K562 (cell line): ENCODE data around the gene MEDAG. TPM values are rescaled to one million over a fixed set of nuclear protein-coding genes. Genes with fewer than 3 reads are reported as not detected.

ENCODE experiments used
- ATAC-seq: fragments of 200-7000 bp; cut with Tn5 transposase; 3 replicates; pipeline ENCODE4 v1.9.1; 2020; ENCODE audit warnings: moderate library complexity
- BruUV-seq: library from RNA; stranded (reverse); fragments of 400-500 nt; replicated peaks from 2 replicates; lab custom pipeline; 2021; lab: Mats Ljungman, UMichigan
- CTCF ChIA-PET: fragments of 300-600 bp; formaldehyde crosslinking; extraction: SDS; loops from one replicate; lab custom pipeline; 2021; ENCODE audit warnings: low intra/inter-chr PET ratio; lab: Yijun Ruan, JAX
- POLR2A ChIA-PET: fragments of 300-600, 350-650 bp; sonication (Branson Sonifier 250); formaldehyde crosslinking; extraction: SDS; loops from one replicate; lab custom pipeline; 2021; ENCODE audit warnings: antibody characterized with exemption, inconsistent platforms; lab: Yijun Ruan, JAX
- DNase-seq, 4 experiments: peaks; one replicate each; pipeline versions ENCODE4 v3.0.0 to v3.0.0-alpha.2; 2011 to 2018; ENCODE audit warnings: low spot score in 3 of 4, mixed read lengths in 3 of 4; ENCODE audit errors: extremely low read depth in 1 of 4
- FAIRE-seq: peaks from 2 replicates; lab custom pipeline; 2011; peaks lifted over from hg19 to GRCh38; lab: Jason Lieb, UNC
- H2AFZ ChIP-seq: 2 replicates; pipeline ENCODE4 v1.6.0; 2011; ENCODE audit warnings: low read depth, low read length, control low read depth, inconsistent platforms
- H3K27ac ChIP-seq: fragments of 200-600 bp; 3 replicates; pipeline ENCODE4 v1.8.0; 2011; ENCODE audit warnings: low read depth, mild to moderate bottlenecking, control low read depth, inconsistent platforms, low read length, moderate library complexity, mixed read lengths; ENCODE audit errors: extremely low read depth
- H3K27me3 ChIP-seq, 2 experiments: fragments of 300-600 bp in 1 of 2; 2 replicates in 1 of 2; 3 replicates in 1 of 2; pipeline versions ENCODE4 v1.6.0 to v1.8.0; 2011; ENCODE audit warnings: inconsistent platforms in 2 of 2, low read length in 2 of 2, mild to moderate bottlenecking in 1 of 2, mixed read lengths in 1 of 2, moderate library complexity in 1 of 2; ENCODE audit not compliant: control insufficient read depth in 2 of 2, insufficient read depth in 2 of 2
- H3K36me3 ChIP-seq: fragments of 300-600 bp; 3 replicates; pipeline ENCODE4 v1.8.0; 2011; ENCODE audit warnings: mild to moderate bottlenecking, low read length, inconsistent platforms; ENCODE audit not compliant: control insufficient read depth, insufficient read depth
- H3K4me1 ChIP-seq, 2 experiments: fragments of 200-600 bp in 1 of 2; replicated peaks in 1 of 2; 2 replicates in 1 of 2; 3 replicates in 1 of 2; pipeline versions ENCODE4 v1.5.1 to v1.8.0; 2011; ENCODE audit warnings: inconsistent platforms in 2 of 2, low read length in 2 of 2, mild to moderate bottlenecking in 1 of 2, mixed read lengths in 1 of 2, moderate library complexity in 1 of 2; ENCODE audit not compliant: control insufficient read depth in 2 of 2, insufficient read depth in 2 of 2
- H3K4me2 ChIP-seq: 2 replicates; pipeline ENCODE4 v1.6.1; 2011; ENCODE audit warnings: low read length, control low read depth, inconsistent platforms, mixed read lengths; ENCODE audit not compliant: insufficient read depth
- H3K4me3 ChIP-seq: fragments of 200-600 bp; sonication (generic), shearing (Covaris generic); 2 replicates; pipeline ENCODE4 v1.5.1; 2016; ENCODE audit warnings: control low read depth, inconsistent platforms
- H3K79me2 ChIP-seq: fragments of 200-600 bp; 3 replicates; pipeline ENCODE4 v1.8.0; 2011; ENCODE audit warnings: low read length, inconsistent platforms; ENCODE audit not compliant: control insufficient read depth, insufficient read depth
- H3K9ac ChIP-seq, 2 experiments: 2 replicates each; pipeline versions ENCODE4 v1.6.0 to v1.6.1; 2011; ENCODE audit warnings: low read depth in 2 of 2, low read length in 2 of 2, control low read depth in 1 of 2, inconsistent platforms in 1 of 2, mild to moderate bottlenecking in 1 of 2, mixed read lengths in 1 of 2; ENCODE audit not compliant: insufficient read depth in 1 of 2
- H3K9me1 ChIP-seq: one replicate; pipeline ENCODE4 v1.6.0; 2011; ENCODE audit warnings: inconsistent platforms, mild to moderate bottlenecking, low read length, moderate library complexity; ENCODE audit not compliant: control insufficient read depth, insufficient read depth
- H3K9me3 ChIP-seq: replicated peaks from 2 replicates; pipeline ENCODE4 v1.5.1; 2011; ENCODE audit warnings: low read depth, low read length, inconsistent platforms; ENCODE audit not compliant: control insufficient read depth, insufficient read depth
- H4K20me1 ChIP-seq: replicated peaks from 2 replicates; pipeline ENCODE4 v1.6.1; 2011; ENCODE audit warnings: low read length, inconsistent platforms, mixed read lengths; ENCODE audit not compliant: control insufficient read depth, insufficient read depth
- BDP1 ChIP-seq: IDR thresholded peaks from 3 replicates; pipeline ENCODE4 v1.6.1; 2011; ENCODE audit not compliant: insufficient read length, insufficient read depth
- EHMT2 ChIP-seq: fragments of 450-650 bp; IDR thresholded peaks from 2 replicates; pipeline ENCODE4 v1.6.1; 2018; ENCODE audit warnings: antibody characterized with exemption
- ELF2 ChIP-seq: fragments of 250-450 bp; sonication (Bioruptor Pico); IDR thresholded peaks from 2 replicates; pipeline ENCODE4 v1.5.0; 2021; ENCODE audit warnings: mild to moderate bottlenecking
- FOXJ3 ChIP-seq: sonication (generic); formaldehyde crosslinking; IDR thresholded peaks from 2 replicates; pipeline ENCODE4 v1.4.0; 2020; ENCODE audit warnings: mild to moderate bottlenecking, missing genetic modification reagents
- GTF2B ChIP-seq: IDR thresholded peaks from 2 replicates; pipeline ENCODE4 v1.6.1; 2011; ENCODE audit not compliant: insufficient read length; ENCODE audit errors: extremely low read depth
- KAT8 ChIP-seq: fragments of 450-650 bp; IDR thresholded peaks from 2 replicates; pipeline ENCODE4 v1.6.1; 2016; ENCODE audit warnings: low read depth, mild to moderate bottlenecking
- NFE2 ChIP-seq: IDR thresholded peaks from 2 replicates; pipeline ENCODE4 v1.6.1; 2014; ENCODE audit warnings: antibody characterized with exemption, low read depth
- PHF20 ChIP-seq: fragments of 450-650 bp; IDR thresholded peaks from 2 replicates; pipeline ENCODE4 v1.6.1; 2018; ENCODE audit not compliant: partially characterized antibody
- RFX1 ChIP-seq: fragments of 450-650 bp; IDR thresholded peaks from 2 replicates; pipeline ENCODE4 v1.6.1; 2016; ENCODE audit warnings: mild to moderate bottlenecking, moderate library complexity
- RUNX1 ChIP-seq: sonication (generic); IDR thresholded peaks from 2 replicates; pipeline ENCODE4 v1.6.1; 2016; ENCODE audit warnings: antibody characterized with exemption, low read depth
- SAFB2 ChIP-seq: fragments of 200-400 bp; formaldehyde crosslinking; IDR thresholded peaks from 2 replicates; pipeline ENCODE4 v1.6.1; 2018; ENCODE audit warnings: borderline replicate concordance, low read length, low read depth, moderate library complexity; ENCODE audit not compliant: severe bottlenecking
- SRSF3 ChIP-seq: fragments of 200-400 bp; formaldehyde crosslinking; IDR thresholded peaks from 2 replicates; pipeline ENCODE4 v1.6.1; 2016; ENCODE audit warnings: mild to moderate bottlenecking, low read length, moderate library complexity; ENCODE audit not compliant: insufficient read depth
- TAF9B ChIP-seq: fragments of 450-650 bp; IDR thresholded peaks from 2 replicates; pipeline ENCODE4 v1.6.1; 2018; ENCODE audit warnings: mild to moderate bottlenecking; ENCODE audit not compliant: partially characterized antibody
- TBP ChIP-seq: optimal IDR thresholded peaks from 2 replicates; pipeline ENCODE3; 2011; ENCODE audit warnings: low read depth, low read length, improper control_type of control experiment
- TRIM28 ChIP-seq: fragments of 450-650 bp; IDR thresholded peaks from 2 replicates; pipeline ENCODE4 v1.6.1; 2017
- ZNF224 ChIP-seq: sonication (generic); formaldehyde crosslinking; IDR thresholded peaks from 2 replicates; pipeline ENCODE4 v1.8.0; 2022; ENCODE audit warnings: mild to moderate bottlenecking, missing genetic modification reagents
- WGBS: fragments of 100-300 bp; shearing (Covaris generic); methylation state at CpG from one replicate; pipeline ENCODE4 v1.1.6; 2016; ENCODE audit warnings: low coverage, mixed read lengths; ENCODE audit not compliant: insufficient coverage; ENCODE audit errors: missing lambda C conversion rate; 5-methylcytosine and 5-hydroxymethylcytosine counted together
- in situ Hi-C: fragments of 300-500 bp; cut with MboI; formaldehyde crosslinking; loops from 4 replicates; pipeline ENCODE4 v1.15.0; 2018; ENCODE audit warnings: inconsistent platforms, mixed read lengths
- intact Hi-C: fragments of 100-400 bp; cut with micrococcal nuclease; formaldehyde crosslinking; loops from 2 replicates; pipeline ENCODE4 v1.14.2; 2022
- polyA plus RNA-seq, 8 experiments: library from polyadenylated mRNA; depleted of rRNA in 4 of 8; stranded (reverse) in 5 of 8; unstranded in 3 of 8; fragments of >200 nt; fragmentation: Nextera tagmentation in 2 of 8; fragmentation: Illumina TruSeq in 1 of 8; extraction: Ambion mirVana in 2 of 8; extraction: Trizol in 1 of 8; gene quantifications; 2 replicates each; pipeline versions ENCODE4 v1.2.1 to v1.2.3, GENCODE V29; 2011 to 2014; ENCODE audit warnings: inconsistent platforms in 1 of 8, missing spikeins in 1 of 8
- total RNA-seq, 7 experiments: library from RNA; depleted of rRNA in 6 of 7; stranded (reverse); fragments of >200 nt in 6 of 7; fragmentation: Illumina TruSeq in 2 of 7; extraction: Trizol in 2 of 7; gene quantifications; 2 replicates each; pipeline versions ENCODE4 v1.2.1 to v1.2.3, GENCODE V29; 2011 to 2021; ENCODE audit warnings: low replicate concordance in 1 of 7
- TF ChIP-seq, protein P1 (sequence below): fragments of 250-450 bp; sonication (Bioruptor Pico); IDR thresholded peaks from 2 replicates; pipeline ENCODE4 v1.5.0; 2021
- TF ChIP-seq, protein P2 (sequence below): fragments of 450-650 bp; IDR thresholded peaks from 2 replicates; pipeline ENCODE4 v1.6.1; 2017; ENCODE audit warnings: mild to moderate bottlenecking, moderate library complexity
- TF ChIP-seq, protein P3 (sequence below), 2 experiments: IDR thresholded peaks in 1 of 2; conservative IDR thresholded peaks in 1 of 2; 2 replicates each; pipeline ENCODE4 v1.6.1; 2016; ENCODE audit warnings: low read depth in 2 of 2, mild to moderate bottlenecking in 1 of 2, missing compliant biosample characterization in 1 of 2, missing genetic modification characterization in 1 of 2, moderate library complexity in 1 of 2

Gene MEDAG
- total and polyA plus RNA-seq, 9 of the 15 experiments (the other 6 are each of a cell fraction or from before 2014, with no cell fraction given), result not detected

DNA sequence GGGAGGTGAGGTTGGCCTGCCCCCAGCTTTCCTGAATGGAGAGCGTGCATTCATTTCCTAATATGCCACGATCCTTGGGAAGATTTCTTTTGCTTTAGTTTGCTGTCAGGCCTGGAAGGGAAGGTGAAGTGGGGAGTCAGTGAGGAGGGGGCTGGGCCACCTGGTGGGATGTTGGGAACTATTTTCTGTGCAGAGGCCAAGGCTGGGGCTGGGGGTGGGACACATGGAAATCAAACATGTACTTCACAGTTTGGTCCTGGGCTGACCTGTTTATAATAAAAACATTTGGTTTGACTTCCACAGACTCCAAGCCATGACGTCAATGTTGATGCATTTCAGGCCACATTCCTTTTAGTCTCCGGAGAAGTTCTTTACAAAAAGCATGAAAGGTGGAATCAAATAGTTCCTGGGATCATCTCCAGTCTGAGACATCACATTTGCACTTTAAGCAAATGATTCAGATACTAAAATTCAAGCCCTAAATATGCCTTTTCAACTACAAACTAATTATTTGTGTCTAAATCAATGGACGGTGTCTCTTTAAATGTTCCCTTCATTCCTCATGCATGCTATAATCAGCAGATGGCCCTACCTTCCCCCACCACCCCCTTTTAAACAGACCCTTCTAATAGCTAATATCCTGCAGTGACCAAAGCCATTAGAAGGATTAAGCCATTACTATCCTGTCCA lies 41.5 kb upstream of the MEDAG start:
- peaks cover 2 to 11% of the 10 kb centered on the region in 2 experiments; a peak in 3 of 5 replicates for H3K27me3 ChIP-seq
- H3K4me1 ChIP-seq, result no peaks in the 10 kb centered on the region
- no peaks in the 10 kb centered on the region for H3K9me3 ChIP-seq
- H3K9me1 ChIP-seq, result no peaks in the 10 kb centered on the region
- BruUV-seq, result no TSS peak
- DNase-seq (no peak), ATAC-seq (no peak), FAIRE-seq (no peak)
- POLR2A ChIA-PET, result no interaction called here
- no peak overlapping the region for H2AFZ ChIP-seq
- H3K4me2 ChIP-seq, result no peak overlapping the region
- no peaks in the 10 kb centered on the region for H3K36me3 ChIP-seq
- H3K27ac ChIP-seq, result no peak overlapping the region
- intact Hi-C loops (loop anchor here (10.0 kb wide), 1 partner anchor 190 kb away; no protein-coding TSS in a partner anchor), in situ Hi-C loops (no loop called here)
- H3K79me2 ChIP-seq, result no peaks in the 10 kb centered on the region
- H4K20me1 ChIP-seq, result no peaks in the 10 kb centered on the region
- TF ChIP-seq NFE2 (no peak), TAF9B (no peak), RFX1 (no peak), TRIM28 (no peak), BDP1 (no peak), RUNX1 (no peak), PHF20 (no peak), GTF2B (no peak), FOXJ3 (CRISPR knock-in tag) (no peak), EHMT2 (no peak), SAFB2 (no peak), ZNF224 (CRISPR knock-in tag) (no peak), TBP (no peak), SRSF3 (no peak), KAT8 (no peak), ELF2 (CRISPR knock-in tag) (no peak)
- TF ChIP-seq, protein P1, sequence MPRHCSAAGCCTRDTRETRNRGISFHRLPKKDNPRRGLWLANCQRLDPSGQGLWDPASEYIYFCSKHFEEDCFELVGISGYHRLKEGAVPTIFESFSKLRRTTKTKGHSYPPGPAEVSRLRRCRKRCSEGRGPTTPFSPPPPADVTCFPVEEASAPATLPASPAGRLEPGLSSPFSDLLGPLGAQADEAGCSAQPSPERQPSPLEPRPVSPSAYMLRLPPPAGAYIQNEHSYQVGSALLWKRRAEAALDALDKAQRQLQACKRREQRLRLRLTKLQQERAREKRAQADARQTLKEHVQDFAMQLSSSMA, result no peak
- TF ChIP-seq, protein P2, sequence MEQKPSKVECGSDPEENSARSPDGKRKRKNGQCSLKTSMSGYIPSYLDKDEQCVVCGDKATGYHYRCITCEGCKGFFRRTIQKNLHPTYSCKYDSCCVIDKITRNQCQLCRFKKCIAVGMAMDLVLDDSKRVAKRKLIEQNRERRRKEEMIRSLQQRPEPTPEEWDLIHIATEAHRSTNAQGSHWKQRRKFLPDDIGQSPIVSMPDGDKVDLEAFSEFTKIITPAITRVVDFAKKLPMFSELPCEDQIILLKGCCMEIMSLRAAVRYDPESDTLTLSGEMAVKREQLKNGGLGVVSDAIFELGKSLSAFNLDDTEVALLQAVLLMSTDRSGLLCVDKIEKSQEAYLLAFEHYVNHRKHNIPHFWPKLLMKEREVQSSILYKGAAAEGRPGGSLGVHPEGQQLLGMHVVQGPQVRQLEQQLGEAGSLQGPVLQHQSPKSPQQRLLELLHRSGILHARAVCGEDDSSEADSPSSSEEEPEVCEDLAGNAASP, result no peak
- TF ChIP-seq, protein P3, sequence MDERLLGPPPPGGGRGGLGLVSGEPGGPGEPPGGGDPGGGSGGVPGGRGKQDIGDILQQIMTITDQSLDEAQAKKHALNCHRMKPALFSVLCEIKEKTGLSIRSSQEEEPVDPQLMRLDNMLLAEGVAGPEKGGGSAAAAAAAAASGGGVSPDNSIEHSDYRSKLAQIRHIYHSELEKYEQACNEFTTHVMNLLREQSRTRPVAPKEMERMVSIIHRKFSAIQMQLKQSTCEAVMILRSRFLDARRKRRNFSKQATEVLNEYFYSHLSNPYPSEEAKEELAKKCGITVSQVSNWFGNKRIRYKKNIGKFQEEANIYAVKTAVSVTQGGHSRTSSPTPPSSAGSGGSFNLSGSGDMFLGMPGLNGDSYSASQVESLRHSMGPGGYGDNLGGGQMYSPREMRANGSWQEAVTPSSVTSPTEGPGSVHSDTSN (CRISPR knock-in tag; IDR thresholded peaks at IDR 0.05; ENCODE audit: low read depth), result no peak
- TF ChIP-seq, protein P3 (tag; conservative IDR thresholded peaks at IDR 0.05; ENCODE audit: low read depth), result no peak
- TF ChIP-seq, all 486 proteins: peak for 0
- WGBS, result 6% methylated on average over 5 of the region's 5 CpGs
- H3K9ac ChIP-seq, result no peak overlapping the region
- no peak overlapping the region for H3K4me3 ChIP-seq
- CTCF ChIA-PET, result no interaction called here
